H4 (cell line): Measurements from ENCODE around the gene TMEM45B. TPM values are rescaled to one million over a fixed set of nuclear protein-coding genes. Genes with fewer than 3 reads are reported as not detected.
"Not testable (repeated sequence)": the region's sequence is repeated elsewhere in the genome, so short reads cannot be mapped to it uniquely, and the experiment has no call there.

Experiments
- DNase-seq: peaks from one replicate; pipeline ENCODE4 v3.0.0-alpha.2; 2015; ENCODE audit warnings: low spot score
- total RNA-seq: library from RNA; depleted of rRNA; stranded (reverse); fragments of >200 nt; shearing (Covaris generic); gene quantifications from 2 replicates; pipeline ENCODE4 v1.2.3, GENCODE V29; 2014

The TMEM45B gene
- total RNA-seq, 1 experiment from 2014 or later = not detected

DNA sequence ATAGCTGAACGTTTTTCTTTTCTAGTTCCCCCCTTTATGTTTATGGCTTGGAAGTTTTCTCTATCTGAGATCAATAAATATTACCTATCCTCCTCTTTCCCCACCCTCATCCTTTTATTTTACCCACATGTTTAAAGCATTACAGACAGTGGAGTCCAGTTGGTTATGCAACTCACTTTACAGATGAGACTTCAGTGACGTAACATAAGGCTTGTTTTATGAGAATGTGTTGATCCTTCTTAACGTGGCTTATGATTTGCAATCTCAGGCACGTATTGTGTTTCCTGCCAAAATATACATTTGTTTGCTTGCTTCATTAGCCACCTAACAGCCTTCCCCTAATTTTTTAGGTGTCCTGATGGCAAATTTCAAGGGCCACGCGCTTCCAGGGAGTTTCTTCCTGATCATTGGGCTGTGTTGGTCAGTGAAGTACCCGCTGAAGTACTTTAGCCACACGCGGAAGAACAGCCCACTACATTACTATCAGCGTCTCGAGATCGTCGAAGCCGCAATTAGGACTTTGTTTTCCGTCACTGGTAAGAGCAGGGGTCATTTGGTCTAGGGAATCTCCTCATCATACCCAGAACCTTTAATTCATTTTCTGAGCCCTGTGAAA is 36.6 kb downstream of the TMEM45B start:
- DNase-seq = no peak

DNA sequence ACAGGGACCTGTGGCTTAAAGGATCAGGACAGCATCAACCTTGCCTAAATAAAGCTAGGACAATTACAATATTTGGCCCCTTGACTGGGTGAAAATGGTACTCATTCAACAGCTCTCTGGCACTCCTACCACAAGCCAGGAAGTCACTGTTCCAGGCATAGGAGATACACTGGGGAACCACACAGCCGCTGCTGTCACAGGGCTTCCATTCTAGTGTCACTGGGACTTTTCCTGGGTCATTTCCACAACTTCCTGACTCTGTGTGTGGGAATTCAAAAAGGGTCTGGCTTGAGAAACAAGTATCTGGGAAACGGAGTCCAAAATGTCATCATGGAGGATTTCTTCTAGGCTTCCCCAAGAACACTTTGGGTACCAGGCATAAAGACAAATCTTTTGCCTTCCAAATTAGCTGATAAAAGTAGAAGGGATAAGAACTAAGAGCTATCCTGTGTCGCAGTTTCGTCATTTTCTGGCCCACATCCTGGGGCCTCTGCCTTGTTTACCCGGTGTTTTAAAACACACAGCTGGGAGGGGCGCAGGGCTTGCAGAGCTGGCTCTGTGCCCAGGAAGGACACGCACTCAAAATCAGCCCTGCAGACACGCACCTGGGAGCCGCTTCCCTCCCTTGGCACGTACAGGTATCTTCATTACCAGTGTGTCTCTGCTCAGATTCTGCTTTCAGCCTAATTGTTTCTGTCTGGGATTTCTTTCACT is 38.0 kb downstream of the TMEM45B start:
- peak; percentile 78 for DNase-seq

DNA sequence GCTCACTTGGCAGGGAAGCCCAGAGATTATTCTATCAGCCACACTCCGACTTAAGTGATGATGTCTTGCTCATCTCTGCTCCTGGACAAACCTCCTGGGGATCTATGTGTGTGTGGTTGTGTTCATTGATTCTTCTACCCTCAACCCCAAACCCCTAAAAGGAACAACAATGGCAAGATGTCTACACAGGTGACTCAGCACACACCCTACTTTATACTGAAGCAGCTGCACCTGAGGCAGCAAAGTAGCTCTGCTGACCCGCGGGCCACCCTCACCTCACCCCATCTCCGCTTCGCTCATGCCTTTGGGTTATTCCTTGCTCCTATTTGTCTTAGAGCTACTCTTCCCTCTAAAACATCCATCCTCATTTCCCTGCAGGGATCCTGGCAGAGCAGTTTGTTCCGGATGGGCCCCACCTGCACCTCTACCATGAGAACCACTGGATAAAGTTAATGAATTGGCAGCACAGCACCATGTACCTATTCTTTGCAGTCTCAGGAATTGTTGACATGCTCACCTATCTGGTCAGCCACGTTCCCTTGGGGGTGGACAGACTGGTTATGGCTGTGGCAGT is 38.7 kb downstream of the TMEM45B start:
- no peak for DNase-seq

DNA sequence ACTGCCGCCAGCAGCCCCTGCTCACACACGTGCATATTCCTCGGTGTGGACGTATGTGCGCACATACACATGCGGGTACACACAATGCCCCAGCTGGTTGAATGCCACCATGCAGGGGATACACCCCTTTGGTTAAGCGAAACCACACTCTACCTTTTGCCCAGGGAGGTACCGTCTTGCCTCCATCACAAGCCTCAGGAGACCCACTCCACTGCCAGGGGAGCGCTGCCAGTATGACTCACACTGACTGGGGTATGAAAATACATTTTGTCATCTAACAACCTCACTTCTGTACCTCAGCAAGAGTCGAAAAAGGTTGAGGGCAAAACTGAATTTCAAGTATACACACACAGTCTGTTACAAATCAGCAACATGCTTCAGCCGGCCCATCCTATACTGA is 39.4 kb downstream of the TMEM45B start:
- no peak for DNase-seq

DNA sequence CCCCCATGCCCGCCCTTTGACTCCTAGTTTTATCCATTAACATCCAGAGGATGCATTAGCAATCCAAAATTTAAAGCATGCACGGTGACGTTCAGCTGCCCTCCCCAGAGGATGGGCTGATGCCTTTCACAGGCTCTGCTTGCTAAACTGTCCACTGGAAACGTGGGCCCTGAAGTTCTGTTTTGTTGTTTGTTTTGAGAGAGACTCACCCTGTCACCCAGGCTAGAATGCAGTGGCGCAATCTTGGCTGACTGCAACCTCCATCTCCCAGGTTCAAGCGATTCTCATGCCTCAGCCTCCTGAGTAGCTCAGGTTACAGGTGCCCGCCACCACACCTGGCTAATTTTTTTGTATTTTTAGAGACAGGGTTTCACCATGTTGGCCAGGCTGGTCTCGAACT is 40.4 kb downstream of the TMEM45B start:
- no peak for DNase-seq

DNA sequence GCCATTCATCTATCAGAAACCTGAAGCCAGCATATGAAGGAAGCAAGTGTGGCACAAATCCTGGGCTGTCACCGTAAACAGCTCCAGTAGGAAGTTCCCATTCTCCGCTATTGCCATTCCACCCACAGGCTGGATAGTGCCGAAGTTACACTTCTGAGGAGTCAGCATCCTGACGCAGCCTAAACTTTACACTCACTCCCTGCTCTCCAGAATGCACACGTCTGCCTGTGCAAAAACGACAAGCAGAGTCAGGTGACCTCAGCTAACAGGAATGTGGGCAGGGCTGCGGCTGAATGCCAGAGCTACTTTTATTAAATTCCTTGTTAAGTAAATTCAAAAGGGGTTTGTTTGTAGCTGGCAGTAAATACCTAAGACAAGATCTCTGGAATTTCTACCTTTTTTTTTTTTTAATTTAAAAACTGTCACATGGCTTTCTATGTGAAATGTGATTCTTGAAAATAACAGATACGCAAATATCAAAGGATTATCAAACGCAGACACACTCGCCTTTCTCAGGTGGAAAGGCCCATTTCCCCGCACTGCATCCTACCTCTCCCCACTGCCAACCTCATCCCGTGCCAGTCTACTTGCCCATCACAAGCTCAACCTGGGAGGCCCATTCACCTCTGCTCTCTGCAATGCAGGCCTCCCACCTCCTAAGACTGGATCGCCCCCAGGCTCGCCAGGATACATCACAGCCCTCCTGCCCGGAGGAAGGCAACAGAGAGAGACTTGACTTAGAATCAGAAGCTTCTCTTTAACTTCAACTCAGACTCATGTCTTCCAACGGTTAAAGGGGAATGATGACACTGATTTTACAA is 46.3 kb downstream of the TMEM45B start:
- peak; percentile 95 for DNase-seq

DNA sequence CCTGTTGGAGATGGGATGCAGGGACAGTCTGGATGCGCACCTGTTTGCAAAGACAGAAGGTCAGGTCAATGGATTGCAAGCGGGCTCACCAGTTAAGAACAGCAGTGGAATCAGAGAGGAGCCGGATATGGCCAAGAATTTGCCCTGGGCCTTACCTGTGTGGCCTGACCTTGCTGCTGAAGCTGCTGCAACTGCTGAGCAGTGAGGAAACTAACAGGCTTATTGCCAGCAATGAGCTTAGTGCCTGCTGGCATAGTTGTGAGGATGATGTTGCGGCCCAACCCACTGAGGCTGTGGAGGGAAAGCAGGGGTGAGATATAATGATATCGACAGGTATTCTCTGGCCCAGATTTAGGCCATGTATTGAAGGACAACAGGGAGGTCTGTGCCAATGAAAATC is 49.2 kb downstream of the TMEM45B start:
- DNase-seq = no peak

DNA sequence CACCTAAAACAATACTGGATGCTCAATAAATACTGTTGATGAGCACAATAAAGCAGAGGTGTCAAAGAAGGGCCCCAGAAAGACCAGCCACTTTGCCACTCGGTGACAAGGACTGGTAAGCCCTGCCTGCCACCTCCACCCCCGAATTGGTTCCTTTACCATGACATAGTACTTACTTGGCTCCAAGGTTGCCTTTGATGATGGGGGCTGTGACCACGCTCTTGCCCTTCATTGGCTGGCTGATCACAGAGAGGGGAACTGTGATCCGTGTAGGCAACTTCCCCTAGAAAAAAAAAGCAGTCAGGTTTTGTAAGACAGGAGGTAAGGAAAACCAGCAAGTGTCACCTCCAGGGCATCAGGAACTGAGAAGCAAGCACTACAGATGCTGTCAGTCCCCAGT is 50.1 kb downstream of the TMEM45B start:
- no peak for DNase-seq

DNA sequence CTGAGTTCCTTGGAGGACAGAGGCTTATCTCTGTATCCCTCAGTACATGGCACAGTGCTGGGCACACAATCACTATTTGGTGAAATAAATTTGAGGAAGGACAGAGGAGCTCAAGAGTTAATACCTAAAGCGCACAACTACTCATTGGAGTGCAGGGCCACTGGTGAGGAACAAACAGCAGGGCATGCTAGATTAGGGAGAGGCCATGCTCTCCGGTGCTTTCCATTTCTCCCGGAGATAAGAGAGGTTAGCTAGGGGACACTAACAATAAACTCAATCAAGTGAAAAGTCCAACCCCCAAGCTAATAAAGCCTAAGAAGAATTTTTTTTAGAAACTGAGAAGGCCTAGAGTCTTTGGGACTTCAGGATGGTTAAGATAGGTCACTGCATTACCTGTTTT is 50.7 kb downstream of the TMEM45B start:
- no peak for DNase-seq

DNA sequence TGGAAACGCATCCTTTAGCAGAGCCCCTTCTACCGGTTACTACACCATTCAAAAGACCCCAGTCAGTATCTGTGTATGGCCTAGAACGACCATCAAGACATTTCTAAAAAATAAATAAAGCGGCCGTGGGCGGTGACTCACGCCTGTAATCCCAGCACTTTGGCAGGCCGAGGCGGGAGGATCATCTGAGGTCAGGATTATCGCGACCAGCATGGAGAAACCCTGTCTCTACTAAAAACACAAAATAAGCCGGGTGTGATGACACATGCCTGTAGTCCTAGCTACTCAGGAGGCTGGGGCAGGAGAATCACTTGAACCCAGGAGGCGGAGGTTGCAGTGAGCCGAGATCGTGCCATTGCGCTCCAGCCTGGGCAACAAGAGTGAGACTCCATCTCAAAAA is 53.0 kb downstream of the TMEM45B start:
- not testable (repeated sequence) for DNase-seq

DNA sequence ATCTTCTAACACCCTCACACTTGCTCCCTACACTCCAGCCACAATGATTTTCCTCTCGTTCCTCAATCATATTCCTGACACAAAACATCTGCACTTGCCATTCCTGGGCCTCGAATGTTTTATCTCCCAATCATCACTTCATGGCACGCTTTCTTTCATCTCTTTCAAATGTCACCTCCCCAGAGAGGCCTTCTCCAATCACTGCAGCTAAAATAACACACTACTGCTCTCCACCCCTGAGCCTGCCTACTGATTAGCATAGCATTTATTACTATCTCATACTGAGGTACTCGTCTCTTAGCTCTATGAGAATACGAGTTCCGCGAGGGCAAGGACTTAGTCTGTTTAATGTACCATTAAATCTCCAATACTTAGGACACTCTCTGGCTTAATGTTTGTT is 56.3 kb downstream of the TMEM45B start:
- no peak for DNase-seq

DNA sequence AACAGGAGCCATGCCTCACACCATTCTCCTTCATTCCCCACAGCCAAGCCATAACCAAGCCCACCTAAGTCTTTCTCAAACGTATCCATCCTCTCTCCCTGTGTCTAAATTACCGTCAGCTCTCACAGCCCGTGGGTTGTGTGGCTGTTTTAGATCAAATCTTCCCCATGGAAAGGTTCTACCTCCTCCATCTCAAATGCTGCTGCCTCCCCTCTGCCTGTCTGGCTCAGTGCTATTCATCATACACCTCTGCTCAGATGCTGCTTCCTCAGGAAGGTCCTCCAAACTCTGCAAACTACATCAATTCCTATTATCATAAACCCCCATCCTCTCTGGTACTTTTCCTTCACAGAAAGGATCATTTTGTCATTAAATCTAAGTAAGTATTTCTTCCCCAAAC is 64.7 kb downstream of the TMEM45B start:
- DNase-seq = no peak

DNA sequence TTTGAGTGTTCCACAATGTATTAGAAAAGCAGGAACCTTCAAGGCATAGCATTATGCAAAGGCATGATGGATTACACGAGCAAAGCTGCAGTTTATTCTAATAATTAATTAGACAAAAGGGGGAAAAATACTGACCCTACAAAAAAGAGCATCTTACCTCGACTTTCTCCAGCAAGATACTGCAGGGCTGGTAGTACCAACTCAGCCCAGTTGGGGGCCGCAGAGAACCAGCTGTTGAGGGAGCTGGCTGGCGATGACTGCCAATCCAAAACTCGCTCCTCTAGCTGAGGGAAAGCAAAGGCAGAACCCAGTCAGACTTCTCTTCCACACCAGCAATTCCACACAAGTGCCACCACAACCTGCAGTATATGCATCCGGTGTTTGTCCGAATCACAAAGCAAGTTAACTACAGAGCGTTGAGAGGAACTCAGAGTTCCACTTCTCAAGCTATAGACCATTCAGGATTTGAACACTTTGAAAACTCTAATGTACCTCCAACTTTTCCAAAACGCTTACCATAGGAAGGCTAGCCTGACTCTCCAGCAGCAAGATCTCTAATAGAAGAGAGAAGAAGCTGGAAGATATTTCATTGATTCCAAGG is 66.0 kb downstream of the TMEM45B start:
- peak; percentile 14 for DNase-seq

DNA sequence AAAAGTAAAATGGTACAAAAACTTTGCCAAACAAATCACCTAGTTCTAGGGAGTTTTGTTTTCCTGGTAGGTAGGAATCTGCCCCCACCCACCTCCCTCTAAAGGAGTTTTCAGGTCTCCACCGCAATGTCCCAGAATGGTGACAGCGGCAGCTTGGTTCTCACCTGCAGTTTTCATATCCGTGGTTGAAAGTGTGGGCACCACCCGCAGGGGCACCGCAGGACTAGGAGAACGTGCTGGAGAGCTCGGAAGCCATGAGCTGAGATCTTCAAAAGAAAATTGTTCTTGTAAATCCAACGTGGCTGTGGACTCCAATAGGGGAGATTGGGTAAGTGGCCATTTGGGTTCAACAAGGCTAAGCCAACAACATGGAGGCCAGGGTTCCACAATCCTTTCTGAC is 68.9 kb downstream of the TMEM45B start:
- DNase-seq = no peak

DNA sequence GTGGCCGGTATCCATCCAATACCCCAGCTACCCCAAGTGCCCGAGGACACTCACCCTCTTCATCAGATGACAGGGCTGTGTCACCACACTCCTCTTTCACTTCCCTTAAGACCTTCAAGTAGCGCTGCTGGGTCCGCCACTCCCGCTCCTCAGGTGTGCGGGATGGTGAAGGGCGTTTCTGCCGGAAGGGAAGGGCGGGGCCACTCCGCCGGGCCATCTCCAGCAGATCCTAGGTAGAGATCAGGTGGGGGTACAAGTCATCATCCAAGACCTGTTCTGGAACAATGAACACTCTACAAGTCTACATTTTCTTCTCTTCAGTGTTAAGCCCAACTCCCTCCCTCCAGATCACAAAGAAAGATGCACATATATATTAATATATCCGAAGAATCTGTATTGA is 69.7 kb downstream of the TMEM45B start:
- DNase-seq = no peak

DNA sequence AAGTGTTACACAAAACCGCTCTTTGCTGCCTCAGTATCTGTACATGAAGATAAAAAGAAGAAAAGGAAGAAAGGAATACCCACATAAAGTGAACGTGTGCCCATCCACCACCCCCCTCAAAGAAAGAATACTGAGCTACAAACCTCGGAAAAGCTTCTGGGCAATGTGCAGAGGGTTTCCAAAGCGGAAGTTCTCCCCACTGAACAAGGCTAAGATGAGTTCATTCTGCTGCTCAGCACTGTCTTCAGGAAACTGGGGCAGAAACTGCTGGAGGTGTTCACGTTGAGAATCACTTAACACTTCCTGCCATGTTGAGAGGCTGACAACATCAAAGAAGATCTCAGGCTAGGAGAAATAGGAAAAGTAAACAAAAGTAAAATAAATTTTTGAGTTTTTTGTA is 72.8 kb downstream of the TMEM45B start:
- no peak for DNase-seq

DNA sequence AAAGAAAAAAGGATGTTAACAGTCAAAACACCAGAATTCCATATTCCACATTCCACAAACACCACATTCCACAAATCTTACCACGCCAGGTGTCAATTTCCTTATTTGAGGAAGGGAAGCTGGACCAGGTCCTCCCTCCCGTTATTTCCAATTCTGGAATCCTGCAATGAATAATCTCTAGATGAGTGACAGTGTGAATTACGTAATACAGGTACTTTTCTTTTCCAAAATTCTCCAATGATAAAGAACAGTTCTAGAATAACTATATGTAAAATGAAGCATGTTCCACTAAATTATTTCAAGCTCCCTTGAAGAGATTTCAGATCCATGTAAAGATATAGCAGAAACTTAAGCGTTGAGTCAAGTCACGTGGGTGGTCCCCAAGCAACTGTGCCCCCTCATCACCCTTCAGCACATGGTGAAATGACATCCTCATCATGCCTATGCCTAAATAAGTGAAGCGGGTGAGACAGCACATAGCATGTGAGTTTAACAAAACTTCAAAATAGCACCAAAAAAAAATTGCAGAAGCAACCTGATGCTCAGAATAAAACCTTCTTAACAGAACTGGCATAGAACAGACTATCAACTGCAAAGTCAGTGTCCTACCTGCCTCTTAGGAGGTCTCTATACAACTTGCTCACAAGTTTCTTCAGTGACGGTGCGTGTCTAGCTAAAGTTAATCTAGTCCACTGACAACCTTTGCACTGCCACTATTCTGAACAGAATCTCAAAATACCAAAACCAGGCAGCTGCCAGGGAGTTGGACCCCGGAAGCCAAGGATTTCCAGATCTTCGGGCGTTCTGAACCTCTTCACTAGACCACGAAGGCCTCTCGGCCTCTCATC is 78.9 kb downstream of the TMEM45B start:
- no peak for DNase-seq

DNA sequence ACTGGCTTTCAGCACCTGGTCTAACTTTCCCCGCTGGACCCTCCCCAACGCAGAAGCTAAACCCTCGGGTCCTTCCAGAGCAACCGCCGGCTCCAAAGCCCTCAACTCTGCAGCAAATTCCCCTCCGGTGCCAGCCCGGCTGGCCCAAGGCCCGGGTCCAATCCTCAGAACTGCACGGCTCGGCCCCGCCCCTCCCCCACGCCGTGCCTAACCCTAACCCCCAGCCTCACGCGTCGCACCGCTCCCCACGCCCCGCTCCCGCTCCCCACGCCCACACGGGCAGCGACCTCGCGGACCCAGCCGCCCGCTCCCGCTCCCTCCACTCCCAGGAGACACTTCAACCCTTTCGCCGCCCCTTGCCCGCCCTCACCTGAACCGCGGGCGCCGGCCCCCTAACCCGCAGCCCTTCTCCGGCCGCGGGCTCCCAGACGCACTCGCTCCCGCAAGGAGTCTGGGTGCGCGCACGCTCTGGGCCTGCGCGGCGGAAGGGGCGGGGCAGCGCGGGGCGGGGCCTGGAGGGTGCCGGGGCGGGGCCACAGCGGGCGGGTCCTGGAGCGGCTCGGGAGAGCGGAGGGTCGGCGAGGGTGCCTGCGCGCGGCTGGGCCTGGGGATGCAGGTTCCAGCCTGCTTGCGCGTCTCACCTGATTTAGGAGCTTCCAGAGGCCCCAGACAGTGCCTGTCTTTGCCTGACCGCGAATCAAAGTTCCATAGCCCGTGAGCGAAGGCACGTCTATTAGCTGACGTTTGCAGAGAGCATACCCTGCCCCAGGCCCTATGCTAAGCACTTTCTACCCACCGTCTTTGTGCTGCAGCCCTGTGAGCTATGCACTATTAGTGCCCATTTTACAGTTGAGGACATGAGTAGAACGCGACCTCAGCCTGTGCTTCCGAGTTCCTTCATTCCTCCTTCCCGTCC is 79.7 kb downstream of the TMEM45B start, which contains the start of gene NFRKB:
TSS of gene NFRKB (minus strand) at position 453 of the 916 bp plus-strand sequence. CDS start 2,729 bp downstream, outside the sequence.
- peak; percentile 46 for DNase-seq

DNA sequence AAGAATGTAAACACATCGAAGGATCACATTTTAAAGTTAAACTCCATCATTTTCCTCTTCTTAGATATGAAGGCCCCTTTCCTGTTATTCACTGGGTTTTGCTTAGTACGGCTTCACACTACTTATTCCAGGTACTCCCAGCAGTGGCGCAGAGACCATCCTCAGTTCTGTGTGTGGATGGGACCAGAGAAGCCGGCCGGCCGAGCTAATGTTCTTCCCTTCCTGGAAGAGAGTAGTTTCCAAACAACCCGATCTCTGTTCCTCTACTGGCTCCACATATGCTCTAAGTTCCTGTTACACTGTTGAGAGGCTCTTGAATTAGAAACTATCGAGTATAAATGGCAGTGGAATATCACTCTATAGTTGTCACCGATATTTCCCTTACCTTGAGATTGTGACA is 80.4 kb downstream of the TMEM45B start:
- no peak for DNase-seq

DNA sequence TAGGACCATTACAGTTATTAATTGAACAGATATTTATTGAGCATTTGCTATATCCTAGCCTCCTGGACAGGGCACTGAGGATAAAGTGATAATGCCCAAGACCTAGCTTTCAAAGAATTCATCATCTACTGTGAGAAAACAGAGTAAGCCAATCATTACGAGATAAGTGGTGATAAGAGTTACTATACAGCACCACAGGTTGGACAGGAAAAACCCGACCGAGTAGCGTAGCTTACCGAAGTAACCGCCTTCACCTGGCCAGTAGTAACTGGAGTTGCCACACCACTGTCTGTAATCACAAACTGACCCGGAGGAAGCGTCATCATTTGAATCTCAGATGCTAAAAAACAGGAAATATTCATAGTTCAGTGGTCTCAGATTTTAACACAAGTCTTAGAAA is 89.8 kb downstream of the TMEM45B start:
- DNase-seq = no peak
